Upper lobe of left lung (tissue), 6 donors: Measurements from ENCODE around the gene PLEKHH2. TPM values are rescaled to one million over a fixed set of nuclear protein-coding genes. Genes with fewer than 3 reads are reported as not detected.

Experiments used
- ATAC-seq, 2 donors: fragments of 200-7000 bp; cut with Tn5 transposase; one replicate each; pipeline ENCODE4 v1.9.1; 2022; ENCODE audit warnings: mild to moderate bottlenecking in 2 of 2, moderate library complexity in 2 of 2; ENCODE audit not compliant: low FRiP score in 2 of 2
- DNase-seq, 2 donors: peaks; one replicate each; pipeline ENCODE4 v3.0.0-alpha.2; 2019 to 2020
- H3K27ac ChIP-seq, 4 donors: fragments of 200-600 bp; sonication (generic); one replicate each; pipeline ENCODE4 v1.5.1; 2016 to 2019
- H3K27me3 ChIP-seq, 4 donors: fragments of 200-600 bp; sonication (generic); one replicate each; pipeline ENCODE4 v1.5.1; 2017 to 2019
- H3K36me3 ChIP-seq, 4 donors: fragments of 200-600 bp; sonication (generic); one replicate each; pipeline ENCODE4 v1.5.1; 2016 to 2019
- H3K4me1 ChIP-seq, 4 donors: fragments of 200-600 bp; sonication (generic); one replicate each; pipeline ENCODE4 v1.5.1; 2018 to 2019
- H3K4me3 ChIP-seq, 4 donors: fragments of 200-600 bp; sonication (generic); one replicate each; pipeline ENCODE4 v1.5.1; 2017 to 2019; ENCODE audit warnings: mild to moderate bottlenecking in 2 of 4, moderate library complexity in 1 of 4
- H3K9me3 ChIP-seq, 4 donors: fragments of 200-600 bp; sonication (generic); one replicate each; pipeline ENCODE4 v1.5.1; 2018 to 2019
- CTCF ChIP-seq, 6 experiments: fragments of 450-650 bp in 4 of 6; fragments of 200-600 bp in 2 of 6; sonication (generic) in 2 of 6; IDR thresholded peaks; one replicate each; pipeline ENCODE4 v1.5.1; 2016 to 2019; ENCODE audit warnings: antibody characterized with exemption in 6 of 6
- EP300 ChIP-seq, 4 donors: sonication (generic); formaldehyde crosslinking; IDR thresholded peaks; one replicate each; pipeline ENCODE4 v1.5.1; 2017; ENCODE audit warnings: antibody characterized with exemption in 4 of 4, control low read depth in 2 of 4
- POLR2A ChIP-seq, 4 donors: fragments of 450-650 bp; IDR thresholded peaks; one replicate each; pipeline ENCODE4 v1.5.1; 2016 to 2017; ENCODE audit warnings: antibody characterized with exemption in 4 of 4, mild to moderate bottlenecking in 2 of 4
- POLR2AphosphoS5 ChIP-seq, 2 donors: sonication (generic); formaldehyde crosslinking; IDR thresholded peaks; one replicate each; pipeline ENCODE4 v1.5.1; 2017; ENCODE audit warnings: antibody characterized with exemption in 2 of 2
- WGBS, 2 donors: methylation state at CpG; one replicate each; pipeline ENCODE4 v1.1.5; 2017 to 2018; 5-methylcytosine and 5-hydroxymethylcytosine counted together
- total RNA-seq, 6 donors: library from RNA; depleted of rRNA in 4 of 6; stranded (reverse); fragments of >200 nt in 4 of 6; gene quantifications; one replicate each; pipeline versions ENCODE4 v1.1.0 to v1.2.1, GENCODE V29; 2016 to 2021
- donor health status: DM: no; HTN: no; CAD: no; lungs with moderate emphysema.
- donor health status: DM: no; HTN: yes; CAD: no; lungs with severe emphysema.

The PLEKHH2 gene
- total RNA-seq, 6 donors from 2014 or later, result 32.2 to 273 (median 39.2) TPM

- Histone ChIP-seq H3K4me3 (no peak overlapping the region), H3K36me3 (no peaks in the 10 kb centered on the region), H3K27ac (no peak overlapping the region), H3K4me1 (peaks cover 0 to 13% (median 0%) of the 10 kb centered on the region in 4 donors), H3K9me3 (no peaks in the 10 kb centered on the region), H3K27me3 (no peaks in the 10 kb centered on the region)
- ATAC-seq (peak; percentile 90 to 95), DNase-seq (peak in 1 of 2 donors; percentile 56)
- TF ChIP-seq POLR2AphosphoS5 (IDR thresholded peaks at IDR 0.05) (no peak), EP300 (IDR thresholded peaks at IDR 0.05) (no peak), CTCF (IDR thresholded peaks at IDR 0.05) (peak; percentile 42 to 79 (median 68))
- 59 to 64% methylated on average over 13 to 14 of the region's 14 CpGs for WGBS, 2 donors
These were observed 24.8 kb upstream of the PLEKHH2 start for GRCh38 chr2:43611987-43612894.

- Histone ChIP-seq H3K36me3 (no peaks in the 10 kb centered on the region), H3K4me3 (no peak overlapping the region), H3K9me3 (no peaks in the 10 kb centered on the region), H3K27ac (peak overlapping the region in 1 of 4 donors; percentile 19), H3K4me1 (peaks cover 0 to 13% (median 0%) of the 10 kb centered on the region in 4 donors), H3K27me3 (no peaks in the 10 kb centered on the region)
- ATAC-seq, result peak in 1 of 2 donors; percentile 28
- WGBS, 2 donors, result 64 to 65% methylated on average over 7 of the region's 7 CpGs
- DNase-seq, result peak in 1 of 2 donors; percentile 30
- peak; percentile 70 to 84 for TF ChIP-seq POLR2AphosphoS5 (IDR thresholded peaks at IDR 0.05)
- TF ChIP-seq POLR2A (IDR thresholded peaks at IDR 0.05), result no peak
- no peak for TF ChIP-seq CTCF (IDR thresholded peaks at IDR 0.05)
- TF ChIP-seq EP300 (IDR thresholded peaks at IDR 0.05), result peak in 2 of 4 donors; percentile 35 to 54
These were observed 24.1 kb upstream of the PLEKHH2 start for GRCh38 chr2:43612944-43613343.

GRCh38 chr2:43616967-43617680 lies 19.9 kb upstream of the PLEKHH2 start:
- Histone ChIP-seq H3K36me3 (no peaks in the 10 kb centered on the region), H3K27ac (no peak overlapping the region), H3K4me1 (peaks cover 0 to 6% (median 0%) of the 10 kb centered on the region in 4 donors), H3K27me3 (no peaks in the 10 kb centered on the region), H3K4me3 (no peak overlapping the region), H3K9me3 (no peaks in the 10 kb centered on the region)
- ATAC-seq (no peak), DNase-seq (no peak)
- TF ChIP-seq CTCF (IDR thresholded peaks at IDR 0.05) (no peak), POLR2A (IDR thresholded peaks at IDR 0.05) (no peak), POLR2AphosphoS5 (IDR thresholded peaks at IDR 0.05) (no peak), EP300 (IDR thresholded peaks at IDR 0.05) (no peak)
- WGBS, 2 donors, result 86% methylated on average over 5 of the region's 5 CpGs

- no peak for TF ChIP-seq CTCF (IDR thresholded peaks at IDR 0.05)
- no peak for TF ChIP-seq EP300 (IDR thresholded peaks at IDR 0.05)
- no peak for TF ChIP-seq POLR2A (IDR thresholded peaks at IDR 0.05)
- no peak for TF ChIP-seq POLR2AphosphoS5 (IDR thresholded peaks at IDR 0.05)
- Histone ChIP-seq H3K27me3 (no peaks in the 10 kb centered on the region), H3K4me1 (no peaks in the 10 kb centered on the region), H3K4me3 (no peak overlapping the region), H3K27ac (no peak overlapping the region), H3K36me3 (no peaks in the 10 kb centered on the region), H3K9me3 (no peaks in the 10 kb centered on the region)
- ATAC-seq (no peak), DNase-seq (no peak)
- 94 to 96% methylated on average over 10 of the region's 10 CpGs for WGBS, 2 donors
These were observed 17.5 kb upstream of the PLEKHH2 start for GRCh38 chr2:43619511-43619910.
